Left renal cortex interstitium (tissue), 4 donors: ENCODE data around the gene DNMT1. TPM values are rescaled to one million over a fixed set of nuclear protein-coding genes. Genes with fewer than 3 reads are reported as not detected.
"Not testable (repeated sequence)": the region's sequence is repeated elsewhere in the genome, so short reads cannot be mapped to it uniquely, and the experiment has no call there.

Source experiments
- DNase-seq, 4 donors: peaks; one replicate each; pipeline ENCODE4 v3.0.0-alpha.2; 2013; ENCODE audit warnings: low read depth in 4 of 4, low spot score in 2 of 4, missing footprints in 1 of 4
- polyA plus RNA-seq, 4 donors: library from polyadenylated mRNA; unstranded; fragments of 120-200 nt; gene quantifications; one replicate each; pipeline ENCODE4 v1.2.1, GENCODE V29; 2013; ENCODE audit not compliant: insufficient read length in 4 of 4

The DNMT1 gene
- polyA plus RNA-seq, 4 donors = 80.7 to 129 (median 108) TPM

GRCh38 chr19:10189616-10190015, 5.1 kb downstream of the DNMT1 start:
- no peak for DNase-seq

GRCh38 chr19:10187315-10187714, 7.4 kb downstream of the DNMT1 start:
- DNase-seq = no peak

GRCh38 chr19:10184636-10185035, 10.1 kb downstream of the DNMT1 start:
- DNase-seq = no peak

- DNase-seq = no peak
These were observed 10.8 kb downstream of the DNMT1 start for GRCh38 chr19:10183926-10184325.

GRCh38 chr19:10182847-10183246, 11.9 kb downstream of the DNMT1 start:
- no peak for DNase-seq

GRCh38 chr19:10182076-10182475, 12.7 kb downstream of the DNMT1 start:
- DNase-seq = no peak

- no peak for DNase-seq
These were observed 14.3 kb downstream of the DNMT1 start for GRCh38 chr19:10180459-10180858.

GRCh38 chr19:10180024-10180423, 14.7 kb downstream of the DNMT1 start:
- DNase-seq = not testable (repeated sequence)

GRCh38 chr19:10173527-10173926, 21.2 kb downstream of the DNMT1 start:
- no peak for DNase-seq

GRCh38 chr19:10168386-10168948, 26.3 kb downstream of the DNMT1 start:
- DNase-seq = no peak

GRCh38 chr19:10167459-10167858, 27.3 kb downstream of the DNMT1 start:
- no peak for DNase-seq

GRCh38 chr19:10166501-10166900, 28.3 kb downstream of the DNMT1 start:
- DNase-seq = not testable (repeated sequence)

GRCh38 chr19:10166046-10166445, 28.7 kb downstream of the DNMT1 start:
- no peak for DNase-seq

- no peak for DNase-seq
These were observed 31.2 kb downstream of the DNMT1 start for GRCh38 chr19:10163536-10163935.

- no peak for DNase-seq
These were observed 35.1 kb downstream of the DNMT1 start for GRCh38 chr19:10159610-10160009.

- no peak for DNase-seq
These were observed 36.3 kb downstream of the DNMT1 start for GRCh38 chr19:10158485-10158884.

GRCh38 chr19:10158071-10158470, 36.7 kb downstream of the DNMT1 start:
- DNase-seq = no peak

- DNase-seq = no peak
These were observed 38.9 kb downstream of the DNMT1 start for GRCh38 chr19:10155839-10156238.

- no peak for DNase-seq
These were observed 42.7 kb downstream of the DNMT1 start for GRCh38 chr19:10152100-10152499.

- DNase-seq = no peak
These were observed 43.2 kb downstream of the DNMT1 start for GRCh38 chr19:10151521-10151920.

GRCh38 chr19:10149427-10149826, 45.3 kb downstream of the DNMT1 start:
- DNase-seq = no peak

GRCh38 chr19:10146142-10146541, 48.6 kb downstream of the DNMT1 start:
- DNase-seq = no peak

GRCh38 chr19:10145031-10145430, 49.7 kb downstream of the DNMT1 start:
- DNase-seq = no peak
